Subcutaneous abdominal adipose tissue (tissue), 5 donors: ENCODE data around the gene DNAJC9.
"Not testable (repeated sequence)": the region's sequence is repeated elsewhere in the genome, so short reads cannot be mapped to it uniquely, and the experiment has no call there.

Experiments
- H3K27ac ChIP-seq: one replicate; pipeline ENCODE4 v1.7.0; 2013; ENCODE audit warnings: low read depth, mild to moderate bottlenecking, inconsistent platforms, low read length, moderate library complexity
- H3K27me3 ChIP-seq, 5 donors: one replicate each; pipeline ENCODE4 v1.7.0; 2013; ENCODE audit warnings: low read length in 5 of 5, inconsistent platforms in 1 of 5; ENCODE audit not compliant: control insufficient read depth in 5 of 5, insufficient read depth in 4 of 5
- H3K36me3 ChIP-seq, 5 donors: one replicate each; pipeline ENCODE4 v1.7.0; 2013; ENCODE audit warnings: low read length in 5 of 5; ENCODE audit not compliant: control insufficient read depth in 5 of 5, insufficient read depth in 5 of 5
- H3K4me1 ChIP-seq, 5 donors: one replicate each; pipeline ENCODE4 v1.7.0; 2013; ENCODE audit warnings: low read length in 5 of 5, mild to moderate bottlenecking in 3 of 5, moderate library complexity in 1 of 5; ENCODE audit not compliant: control insufficient read depth in 5 of 5, insufficient read depth in 5 of 5
- H3K4me3 ChIP-seq, 5 donors: one replicate each; pipeline ENCODE4 v1.7.0; 2013; ENCODE audit warnings: low read length in 5 of 5, low read depth in 1 of 5
- H3K9ac ChIP-seq, 5 donors: one replicate each; pipeline ENCODE4 v1.7.0; 2013; ENCODE audit warnings: low read length in 5 of 5, mild to moderate bottlenecking in 4 of 5, moderate library complexity in 3 of 5
- H3K9me3 ChIP-seq, 5 donors: one replicate each; pipeline ENCODE4 v1.7.0; 2013; ENCODE audit warnings: low read length in 5 of 5; ENCODE audit not compliant: control insufficient read depth in 5 of 5
- donor health status: healthy.
- donor health status: healthy.
- donor health status: healthy.
- donor health status: healthy.
- donor health status: healthy.

Gene DNAJC9

GRCh38 chr10:73261362-73261995 is 14.4 kb upstream of the DNAJC9 start:
- Histone ChIP-seq H3K36me3 (no peaks in the 10 kb centered on the region), H3K9ac (no peak overlapping the region), H3K4me3 (no peak overlapping the region), H3K9me3 (no peaks in the 10 kb centered on the region), H3K27me3 (no peaks in the 10 kb centered on the region), H3K4me1 (peaks cover 0 to 2% (median 0%) of the 10 kb centered on the region in 5 donors), H3K27ac (no peak overlapping the region)

GRCh38 chr10:73258612-73259011 is 11.6 kb upstream of the DNAJC9 start:
- H3K36me3 ChIP-seq, H3K4me1 ChIP-seq, H3K27me3 ChIP-seq, H3K9me3 ChIP-seq, H3K9ac ChIP-seq, H3K4me3 ChIP-seq, H3K27ac ChIP-seq: not testable (repeated sequence)

- Histone ChIP-seq H3K27me3 (no peaks in the 10 kb centered on the region), H3K27ac (peak overlapping the region; percentile 97), H3K9me3 (no peaks in the 10 kb centered on the region), H3K36me3 (peaks cover 6 to 18% (median 13%) of the 10 kb centered on the region in 5 donors), H3K4me1 (peaks cover 7 to 22% (median 19%) of the 10 kb centered on the region in 5 donors), H3K9ac (peak overlapping the region; percentile 84 to 96 (median 92)), H3K4me3 (peak overlapping the region; percentile 86 to 100 (median 90))
Observed at GRCh38 chr10:73253225-73253555, 6.1 kb upstream of the DNAJC9 start.

- H3K36me3 ChIP-seq, result peaks cover 6 to 18% (median 13%) of the 10 kb centered on the region in 5 donors
- H3K9ac ChIP-seq, result peak within 1 kb of the TSS; percentile 84 to 99 (median 92)
- peak within 1 kb of the TSS; percentile 97 for H3K27ac ChIP-seq
- peak within 1 kb of the TSS; percentile 86 to 100 (median 90) for H3K4me3 ChIP-seq
- no peaks in the 10 kb centered on the region for H3K9me3 ChIP-seq
- peaks cover 8 to 26% (median 22%) of the 10 kb centered on the region in 5 donors for H3K4me1 ChIP-seq
- H3K27me3 ChIP-seq, result no peaks in the 10 kb centered on the region
Observed at GRCh38 chr10:73252445-73253224, 5.6 kb upstream of the DNAJC9 start, which contains the start of gene MRPS16. MRPS16 (minus strand) TSS chr10:73252644; CDS start chr10:73252482, 162 bp downstream.

- Histone ChIP-seq H3K9ac (peak overlapping the region; percentile 84 to 99 (median 92)), H3K4me1 (peaks cover 9 to 30% (median 25%) of the 10 kb centered on the region in 5 donors), H3K36me3 (peaks cover 6 to 18% (median 13%) of the 10 kb centered on the region in 5 donors), H3K27me3 (no peaks in the 10 kb centered on the region), H3K9me3 (no peaks in the 10 kb centered on the region), H3K4me3 (peak overlapping the region; percentile 86 to 100 (median 90)), H3K27ac (peak overlapping the region; percentile 97)
Observed at GRCh38 chr10:73251683-73252444, 4.8 kb upstream of the DNAJC9 start.

- Histone ChIP-seq H3K9ac (peak overlapping the region in 1 of 5 donors; percentile 91), H3K9me3 (no peaks in the 10 kb centered on the region)
Observed at GRCh38 chr10:73248259-73248724, 1.2 kb upstream of the DNAJC9 start.

GRCh38 chr10:73247509-73248258 is 629 bp upstream of the DNAJC9 start:
- H3K27me3 ChIP-seq, result no peaks in the 10 kb centered on the region
- H3K4me1 ChIP-seq, result peaks cover 8 to 38% (median 29%) of the 10 kb centered on the region in 5 donors
- peak overlapping the region; percentile 51 for H3K27ac ChIP-seq
- peaks cover 14 to 35% (median 24%) of the 10 kb centered on the region in 5 donors for H3K36me3 ChIP-seq
- H3K9me3 ChIP-seq, result no peaks in the 10 kb centered on the region
- H3K9ac ChIP-seq, result peak overlapping the region in 4 of 5 donors; percentile 82 to 92 (median 86)
- H3K4me3 ChIP-seq, result peak overlapping the region; percentile 67 to 99 (median 92)

More at GRCh38 chr10:73248259-73248724, 1.2 kb upstream of the DNAJC9 start:
- H3K4me3 ChIP-seq, result no peak overlapping the region
- peaks cover 10 to 29% (median 18%) of the 10 kb centered on the region in 5 donors for H3K36me3 ChIP-seq
- peaks cover 11 to 44% (median 35%) of the 10 kb centered on the region in 5 donors for H3K4me1 ChIP-seq
- H3K27me3 ChIP-seq, result no peaks in the 10 kb centered on the region
- H3K27ac ChIP-seq, result peak overlapping the region; percentile 51

- H3K4me1 ChIP-seq, result peaks cover 3 to 30% (median 19%) of the 10 kb centered on the region in 5 donors
- H3K36me3 ChIP-seq, result peaks cover 27 to 43% (median 31%) of the 10 kb centered on the region in 5 donors
Observed at GRCh38 chr10:73246322-73246645, 771 bp downstream of the DNAJC9 start.

GRCh38 chr10:73244866-73245477 is 2.1 kb downstream of the DNAJC9 start:
- H3K27ac ChIP-seq, result no peak overlapping the region
- no peaks in the 10 kb centered on the region for H3K27me3 ChIP-seq
- peaks cover 32 to 50% (median 36%) of the 10 kb centered on the region in 5 donors for H3K36me3 ChIP-seq
- no peaks in the 10 kb centered on the region for H3K9me3 ChIP-seq
- no peak overlapping the region for H3K4me3 ChIP-seq
- H3K4me1 ChIP-seq, result peaks cover 3 to 27% (median 18%) of the 10 kb centered on the region in 5 donors
- H3K9ac ChIP-seq, result no peak overlapping the region

More at GRCh38 chr10:73246322-73246645, 771 bp downstream of the DNAJC9 start:
- H3K27ac ChIP-seq, result peak overlapping the region; percentile 51
- no peaks in the 10 kb centered on the region for H3K9me3 ChIP-seq
- H3K4me3 ChIP-seq, result peak overlapping the region; percentile 86 to 99 (median 92)
- no peaks in the 10 kb centered on the region for H3K27me3 ChIP-seq
- H3K9ac ChIP-seq, result peak overlapping the region; percentile 73 to 92 (median 82)
